ENCODE measurements around the gene FBN1. TPM values are rescaled to one million over a fixed set of nuclear protein-coding genes. Genes with fewer than 3 reads are reported as not detected.

The FBN1 gene
- 1 to 10 TPM; 5.5 to 5.9 TPM for total RNA-seq
- 13.3 TPM for polyA plus RNA-seq (2013, experiment 1 of 2)
- polyA plus RNA-seq (2013, experiment 2 of 2) = 13.1 TPM
- long read RNA-seq, experiment 1, full-length matches to known transcripts = 1 of 4 reads
- long read RNA-seq, experiment 1, partial matches to known transcripts = 1 of 4 reads
- long read RNA-seq, experiment 1, other reads (novel, unspliced or antisense) = 2 of 4 reads
- long read RNA-seq, experiment 2, partial matches to known transcripts = 4 of 5 reads
- long read RNA-seq, experiment 2, other reads (novel, unspliced or antisense) = 1 of 5 reads
- long read RNA-seq, experiment 3, partial matches to known transcripts = 2 of 2 reads
- long read RNA-seq, experiment 3, other reads (novel, unspliced or antisense) = 0 of 2 reads
- long read RNA-seq, experiment 4 = 0 reads

GRCh38 chr15:48645558-48646330 lies at the start of gene FBN1:
TSS of gene FBN1 (minus strand) at chr15:48645709. CDS start at chr15:48644769, 940 bp downstream.
- H3K4me3 ChIP-seq (ENCODE audit: low read length) = peak within 1 kb of the TSS; percentile 91
- H3K9me3 ChIP-seq (ENCODE audit: control insufficient read depth, low read length) = no peaks in the 10 kb centered on the region
- WGBS, 2 experiments (ENCODE audit: insufficient coverage in 1 of 2, insufficient read length in 1 of 2) = 1 to 2% methylated on average over 34 to 63 of the region's 66 CpGs
- H3K27me3 ChIP-seq (ENCODE audit: control insufficient read depth, insufficient read depth, low read length, poor library complexity, severe bottlenecking) = peaks cover 36% of the 10 kb centered on the region
- Mint-ChIP-seq H3K27me3 (ENCODE audit: insufficient read depth) (peaks cover 55% of the 10 kb centered on the region), H3K4me1 (peaks cover 11% of the 10 kb centered on the region), H3K9me3 (no peaks in the 10 kb centered on the region), H3K36me3 (ENCODE audit: low read depth) (no peaks in the 10 kb centered on the region), H3K4me3 (peak within 1 kb of the TSS; percentile 64), H3K27ac (no peak within 1 kb of the TSS)
- H3K9ac ChIP-seq (ENCODE audit: extremely low read depth, low read length, poor library complexity, severe bottlenecking) = peak within 1 kb of the TSS; percentile 54
- peaks cover 3% of the 10 kb centered on the region for H3K4me1 ChIP-seq (ENCODE audit: control insufficient read depth, insufficient read depth, low read length)
- H3K27ac ChIP-seq (ENCODE audit: low read depth, low read length) = no peak within 1 kb of the TSS
- no peaks in the 10 kb centered on the region for H3K36me3 ChIP-seq (ENCODE audit: control insufficient read depth, insufficient read depth, low read length)
- DNase-seq = peak; percentile 90
- no peak for TF ChIP-seq CTCF (conservative IDR thresholded peaks at IDR 0.05)

GRCh38 chr15:48693484-48693883 lies 48.0 kb upstream of the FBN1 start:
- H3K27ac Mint-ChIP-seq = no peak overlapping the region
- no peak overlapping the region for H3K9ac ChIP-seq (ENCODE audit: extremely low read depth, low read length, poor library complexity, severe bottlenecking)
- DNase-seq = no peak
- TF ChIP-seq CTCF (conservative IDR thresholded peaks at IDR 0.05) = no peak
- H3K36me3 ChIP-seq (ENCODE audit: control insufficient read depth, insufficient read depth, low read length) = no peaks in the 10 kb centered on the region
- H3K4me1 ChIP-seq (ENCODE audit: control insufficient read depth, insufficient read depth, low read length) = no peaks in the 10 kb centered on the region
- H3K9me3 Mint-ChIP-seq = no peaks in the 10 kb centered on the region
- no peak overlapping the region for H3K4me3 ChIP-seq (ENCODE audit: low read length)
- no peak overlapping the region for H3K4me3 Mint-ChIP-seq
- no peaks in the 10 kb centered on the region for H3K36me3 Mint-ChIP-seq (ENCODE audit: low read depth)
- H3K9me3 ChIP-seq (ENCODE audit: control insufficient read depth, low read length) = no peaks in the 10 kb centered on the region
- peaks cover 53% of the 10 kb centered on the region for H3K27me3 Mint-ChIP-seq (ENCODE audit: insufficient read depth)
- no peak overlapping the region for H3K27ac ChIP-seq (ENCODE audit: low read depth, low read length)
- H3K27me3 ChIP-seq (ENCODE audit: control insufficient read depth, insufficient read depth, low read length, poor library complexity, severe bottlenecking) = peaks cover 30% of the 10 kb centered on the region
- H3K4me1 Mint-ChIP-seq = peaks cover 4% of the 10 kb centered on the region

- no peak for TF ChIP-seq CTCF (conservative IDR thresholded peaks at IDR 0.05)
- H3K4me1 Mint-ChIP-seq = no peaks in the 10 kb centered on the region
- H3K9me3 Mint-ChIP-seq = no peaks in the 10 kb centered on the region
- no peak overlapping the region for H3K27ac ChIP-seq (ENCODE audit: low read depth, low read length)
- H3K4me3 Mint-ChIP-seq = no peak overlapping the region
- no peaks in the 10 kb centered on the region for H3K36me3 ChIP-seq (ENCODE audit: control insufficient read depth, insufficient read depth, low read length)
- peaks cover 25% of the 10 kb centered on the region for H3K27me3 ChIP-seq (ENCODE audit: control insufficient read depth, insufficient read depth, low read length, poor library complexity, severe bottlenecking)
- no peaks in the 10 kb centered on the region for H3K36me3 Mint-ChIP-seq (ENCODE audit: low read depth)
- H3K9me3 ChIP-seq (ENCODE audit: control insufficient read depth, low read length) = no peaks in the 10 kb centered on the region
- WGBS, 2 experiments (ENCODE audit: insufficient coverage in 1 of 2, insufficient read length in 1 of 2) = 92% methylated on average over 1 of the region's 2 CpGs; no CpG with 5 or more reads in 1 of the 2 experiments
- H3K27ac Mint-ChIP-seq = no peak overlapping the region
- no peak overlapping the region for H3K4me3 ChIP-seq (ENCODE audit: low read length)
- peaks cover 33% of the 10 kb centered on the region for H3K27me3 Mint-ChIP-seq (ENCODE audit: insufficient read depth)
- H3K4me1 ChIP-seq (ENCODE audit: control insufficient read depth, insufficient read depth, low read length) = no peaks in the 10 kb centered on the region
- no peak for DNase-seq
- H3K9ac ChIP-seq (ENCODE audit: extremely low read depth, low read length, poor library complexity, severe bottlenecking) = no peak overlapping the region
Observed at GRCh38 chr15:48688493-48688892, 43.0 kb upstream of the FBN1 start.
